GM23338 (cell line): Measurements from ENCODE around the gene CST9L. TPM values are rescaled to one million over a fixed set of nuclear protein-coding genes. Genes with fewer than 3 reads are reported as not detected.

Experiments used
- ATAC-seq: fragments of 200-7000 bp; cut with Tn5 transposase; 3 replicates; pipeline ENCODE4 v1.9.1; 2020
- DNase-seq: peaks from one replicate; pipeline ENCODE4 v3.0.0-alpha.2; 2015; ENCODE audit warnings: low spot score
- H2AFZ ChIP-seq: fragments of 200-600 bp; sonication (generic); 2 replicates; pipeline ENCODE4 v1.8.0; 2016; ENCODE audit warnings: antibody characterized with exemption, mild to moderate bottlenecking, moderate library complexity
- H3F3A ChIP-seq: fragments of 200-600 bp; sonication (generic); replicated peaks from 2 replicates; pipeline ENCODE4 v1.8.0; 2017; ENCODE audit warnings: antibody characterized with exemption, mixed run types, low read depth
- H3K27ac ChIP-seq: fragments of 200-600 bp; sonication (generic); 2 replicates; pipeline ENCODE4 v1.6.1; 2016; ENCODE audit warnings: low read depth
- H3K27me3 ChIP-seq: fragments of 200-600 bp; sonication (generic); 2 replicates; pipeline ENCODE4 v1.8.0; 2016; ENCODE audit warnings: mild to moderate bottlenecking, mixed run types, moderate library complexity; ENCODE audit not compliant: insufficient read depth
- H3K36me3 ChIP-seq: fragments of 200-600 bp; sonication (generic); 2 replicates; pipeline ENCODE4 v1.8.0; 2016; ENCODE audit warnings: mild to moderate bottlenecking; ENCODE audit not compliant: insufficient read depth
- H3K4me1 ChIP-seq: fragments of 200-600 bp; sonication (generic); 2 replicates; pipeline ENCODE4 v1.8.0; 2016; ENCODE audit warnings: mild to moderate bottlenecking, moderate library complexity; ENCODE audit not compliant: insufficient read depth
- H3K4me2 ChIP-seq: fragments of 200-600 bp; sonication (generic); 2 replicates; pipeline ENCODE4 v1.7.1; 2017; ENCODE audit warnings: mixed run types
- H3K4me3 ChIP-seq: fragments of 200-600 bp; sonication (generic); 2 replicates; pipeline ENCODE4 v1.6.1; 2016; ENCODE audit warnings: mixed run types
- H3K79me2 ChIP-seq: fragments of 200-600 bp; sonication (generic); replicated peaks from 2 replicates; pipeline ENCODE4 v1.8.0; 2017; ENCODE audit warnings: mild to moderate bottlenecking; ENCODE audit not compliant: insufficient read depth
- H3K9me2 ChIP-seq: fragments of 200-600 bp; sonication (generic); 2 replicates; pipeline ENCODE4 v1.8.0; 2017; ENCODE audit not compliant: insufficient read depth
- H4K20me1 ChIP-seq: fragments of 200-600 bp; sonication (generic); replicated peaks from 2 replicates; pipeline ENCODE4 v1.8.0; 2017; ENCODE audit warnings: mild to moderate bottlenecking; ENCODE audit not compliant: insufficient read depth
- H3K27ac Mint-ChIP-seq: 2 replicates; pipeline ENCODE4 v1.8.0; 2020; ENCODE audit warnings: inconsistent platforms, mild to moderate bottlenecking, moderate library complexity, mixed read lengths
- H3K27me3 Mint-ChIP-seq: 3 replicates; pipeline ENCODE4 v1.8.0; 2022; ENCODE audit warnings: low read depth, mild to moderate bottlenecking, moderate library complexity, mixed read lengths, inconsistent platforms; ENCODE audit not compliant: insufficient read depth, poor library complexity
- H3K36me3 Mint-ChIP-seq: 3 replicates; pipeline ENCODE4 v1.8.0; 2021; ENCODE audit warnings: low read depth, mild to moderate bottlenecking, inconsistent platforms, moderate library complexity, mixed read lengths
- H3K4me1 Mint-ChIP-seq: 3 replicates; pipeline ENCODE4 v1.8.0; 2020; ENCODE audit warnings: mild to moderate bottlenecking, inconsistent platforms, mixed read lengths
- H3K4me3 Mint-ChIP-seq: 3 replicates; pipeline ENCODE4 v1.8.0; 2021; ENCODE audit warnings: moderate library complexity, mild to moderate bottlenecking, inconsistent platforms, mixed read lengths
- H3K9me3 Mint-ChIP-seq: 3 replicates; pipeline ENCODE4 v1.8.0; 2020; ENCODE audit warnings: moderate library complexity, mild to moderate bottlenecking, inconsistent platforms, mixed read lengths
- CREB1 ChIP-seq: fragments of 250-450 bp; sonication (Bioruptor Pico); IDR thresholded peaks from 2 replicates; pipeline ENCODE4 v1.5.0; 2020; ENCODE audit warnings: low read depth, mild to moderate bottlenecking, moderate library complexity
- ETS1 ChIP-seq: IDR thresholded peaks from 2 replicates; pipeline ENCODE4 v1.6.1; 2016; ENCODE audit warnings: antibody characterized with exemption
- EZH2 ChIP-seq: fragments of 200-600 bp; sonication (generic); IDR thresholded peaks from one replicate; pipeline ENCODE4 v1.8.0; 2017; ENCODE audit warnings: antibody characterized with exemption, mild to moderate bottlenecking, low read depth; ENCODE audit not compliant: unreplicated experiment
- JUNB ChIP-seq: IDR thresholded peaks from one replicate; pipeline ENCODE4 v1.6.1; 2016; ENCODE audit warnings: antibody characterized with exemption; ENCODE audit not compliant: unreplicated experiment
- NANOG ChIP-seq: IDR thresholded peaks from 2 replicates; pipeline ENCODE4 v1.6.1; 2016; ENCODE audit warnings: antibody characterized with exemption, borderline replicate concordance
- POLR2AphosphoS5 ChIP-seq: IDR thresholded peaks from 2 replicates; pipeline ENCODE4 v1.6.1; 2016; ENCODE audit warnings: antibody characterized with exemption, low read depth
- REST ChIP-seq: IDR thresholded peaks from one replicate; pipeline ENCODE4 v1.6.1; 2018; ENCODE audit warnings: antibody characterized with exemption; ENCODE audit not compliant: unreplicated experiment
- ZNF331 ChIP-seq: fragments of 250-450 bp; sonication (Bioruptor Pico); IDR thresholded peaks from 2 replicates; pipeline ENCODE4 v1.5.0; 2020; ENCODE audit warnings: low read depth, mild to moderate bottlenecking, moderate library complexity
- polyA plus RNA-seq: library from polyadenylated mRNA; unstranded; fragments of >200 nt; fragmentation: Nextera tagmentation; extraction: Ambion mirVana; gene quantifications from 2 replicates; pipeline ENCODE4 v1.2.1, GENCODE V29; 2016
- total RNA-seq: library from RNA; depleted of rRNA; stranded (reverse); fragments of >200 nt; shearing (Covaris generic); gene quantifications from 2 replicates; pipeline ENCODE4 v1.2.3, GENCODE V29; 2014
- TF ChIP-seq, protein P1 (sequence below), 2 experiments: fragments of 200-600 bp in 1 of 2; sonication (generic) in 1 of 2; conservative IDR thresholded peaks; 2 replicates each; pipeline versions ENCODE4 v1.5.1 to v1.6.1; 2016 to 2017; ENCODE audit warnings: antibody characterized with exemption in 2 of 2, low read depth in 2 of 2, mild to moderate bottlenecking in 2 of 2, moderate library complexity in 1 of 2

The CST9L gene
- total and polyA plus RNA-seq, 2 experiments from 2014 or later = not detected

- no peak for TF ChIP-seq ETS1
- TF ChIP-seq, protein P1, sequence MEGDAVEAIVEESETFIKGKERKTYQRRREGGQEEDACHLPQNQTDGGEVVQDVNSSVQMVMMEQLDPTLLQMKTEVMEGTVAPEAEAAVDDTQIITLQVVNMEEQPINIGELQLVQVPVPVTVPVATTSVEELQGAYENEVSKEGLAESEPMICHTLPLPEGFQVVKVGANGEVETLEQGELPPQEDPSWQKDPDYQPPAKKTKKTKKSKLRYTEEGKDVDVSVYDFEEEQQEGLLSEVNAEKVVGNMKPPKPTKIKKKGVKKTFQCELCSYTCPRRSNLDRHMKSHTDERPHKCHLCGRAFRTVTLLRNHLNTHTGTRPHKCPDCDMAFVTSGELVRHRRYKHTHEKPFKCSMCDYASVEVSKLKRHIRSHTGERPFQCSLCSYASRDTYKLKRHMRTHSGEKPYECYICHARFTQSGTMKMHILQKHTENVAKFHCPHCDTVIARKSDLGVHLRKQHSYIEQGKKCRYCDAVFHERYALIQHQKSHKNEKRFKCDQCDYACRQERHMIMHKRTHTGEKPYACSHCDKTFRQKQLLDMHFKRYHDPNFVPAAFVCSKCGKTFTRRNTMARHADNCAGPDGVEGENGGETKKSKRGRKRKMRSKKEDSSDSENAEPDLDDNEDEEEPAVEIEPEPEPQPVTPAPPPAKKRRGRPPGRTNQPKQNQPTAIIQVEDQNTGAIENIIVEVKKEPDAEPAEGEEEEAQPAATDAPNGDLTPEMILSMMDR (conservative IDR thresholded peaks at IDR 0.05; ENCODE audit: low read depth in 2 of 2) = no peak
- no peak for TF ChIP-seq EZH2
- TF ChIP-seq REST = no peak
- no peak for TF ChIP-seq POLR2AphosphoS5
- TF ChIP-seq JUNB = no peak
These were observed 2.7 kb downstream of the CST9L start (continued) for GRCh38 chr20:23565503-23566045.

DNA sequence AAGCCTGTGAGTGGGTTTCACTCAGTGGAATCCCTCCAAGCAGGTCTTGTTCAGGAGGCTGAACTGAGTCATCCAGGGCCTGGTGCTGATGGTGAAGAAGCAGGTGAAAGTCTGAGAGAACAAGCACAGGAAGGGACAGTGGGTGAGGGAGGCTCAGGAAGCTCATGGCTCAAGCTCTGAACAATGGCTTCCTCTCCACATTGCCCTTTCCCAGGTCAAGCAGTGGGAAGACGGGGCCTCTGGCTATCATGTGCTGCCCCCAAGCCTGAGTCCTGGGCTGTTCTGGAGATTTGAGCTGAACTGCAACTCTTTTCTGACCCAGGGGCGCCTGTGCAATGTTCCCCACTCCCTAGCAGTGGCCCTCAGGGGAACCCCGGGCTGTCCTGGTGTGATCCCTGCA lies 3.4 kb downstream of the CST9L start:
- Histone ChIP-seq H3K4me2 (no peak overlapping the region), H3K27me3 (no peaks in the 10 kb centered on the region), H3F3A (no peaks in the 10 kb centered on the region), H3K79me2 (no peaks in the 10 kb centered on the region), H4K20me1 (no peaks in the 10 kb centered on the region), H3K4me1 (no peaks in the 10 kb centered on the region), H2AFZ (no peak overlapping the region; the same call in 1 of the 2 replicates), H3K9me2 (no peaks in the 10 kb centered on the region), H3K36me3 (no peaks in the 10 kb centered on the region), H3K27ac (no peak overlapping the region), H3K4me3 (no peak overlapping the region)
- Mint-ChIP-seq H3K27ac (no peak overlapping the region), H3K36me3 (peaks cover 17% of the 10 kb centered on the region; the same call in 2 of the 3 replicates), H3K27me3 (no peaks in the 10 kb centered on the region), H3K4me3 (no peak overlapping the region), H3K9me3 (peaks cover 33% of the 10 kb centered on the region), H3K4me1 (no peaks in the 10 kb centered on the region)
- DNase-seq (no peak), ATAC-seq (no peak)
- no peak for TF ChIP-seq JUNB
- TF ChIP-seq ETS1 = no peak
- no peak for TF ChIP-seq NANOG
- no peak for TF ChIP-seq CREB1 (CRISPR knock-in tag)
- no peak for TF ChIP-seq ZNF331 (CRISPR knock-in tag)
- TF ChIP-seq, protein P1 (conservative IDR thresholded peaks at IDR 0.05; ENCODE audit: low read depth in 2 of 2) = no peak
